Measurements from ENCODE around the gene TACC2.
"Not testable (repeated sequence)": the region's sequence is repeated elsewhere in the genome, so short reads cannot be mapped to it uniquely, and the experiment has no call there.

TACC2 gene

GRCh38 chr10:121984463-121984862 is 4.5 kb upstream of the TACC2 start:
- no peak for DNase-seq (ENCODE audit: low read depth)
- TF ChIP-seq, protein P1, sequence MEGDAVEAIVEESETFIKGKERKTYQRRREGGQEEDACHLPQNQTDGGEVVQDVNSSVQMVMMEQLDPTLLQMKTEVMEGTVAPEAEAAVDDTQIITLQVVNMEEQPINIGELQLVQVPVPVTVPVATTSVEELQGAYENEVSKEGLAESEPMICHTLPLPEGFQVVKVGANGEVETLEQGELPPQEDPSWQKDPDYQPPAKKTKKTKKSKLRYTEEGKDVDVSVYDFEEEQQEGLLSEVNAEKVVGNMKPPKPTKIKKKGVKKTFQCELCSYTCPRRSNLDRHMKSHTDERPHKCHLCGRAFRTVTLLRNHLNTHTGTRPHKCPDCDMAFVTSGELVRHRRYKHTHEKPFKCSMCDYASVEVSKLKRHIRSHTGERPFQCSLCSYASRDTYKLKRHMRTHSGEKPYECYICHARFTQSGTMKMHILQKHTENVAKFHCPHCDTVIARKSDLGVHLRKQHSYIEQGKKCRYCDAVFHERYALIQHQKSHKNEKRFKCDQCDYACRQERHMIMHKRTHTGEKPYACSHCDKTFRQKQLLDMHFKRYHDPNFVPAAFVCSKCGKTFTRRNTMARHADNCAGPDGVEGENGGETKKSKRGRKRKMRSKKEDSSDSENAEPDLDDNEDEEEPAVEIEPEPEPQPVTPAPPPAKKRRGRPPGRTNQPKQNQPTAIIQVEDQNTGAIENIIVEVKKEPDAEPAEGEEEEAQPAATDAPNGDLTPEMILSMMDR (IDR thresholded peaks at IDR 0.05; ENCODE audit: insufficient read depth, low read depth, low read length, missing control alignments): no peak
- H3K4me3 ChIP-seq (ENCODE audit: low read depth, low read length): no peak overlapping the region

- TF ChIP-seq, protein P1 (IDR thresholded peaks at IDR 0.05; ENCODE audit: insufficient read depth, low read depth, low read length, missing control alignments): no peak
- no peak overlapping the region for H3K4me3 ChIP-seq (ENCODE audit: low read depth, low read length)
- no peak for DNase-seq (ENCODE audit: low read depth)
Observed at GRCh38 chr10:121990015-121990677, 1.2 kb downstream of the TACC2 start.

DNA sequence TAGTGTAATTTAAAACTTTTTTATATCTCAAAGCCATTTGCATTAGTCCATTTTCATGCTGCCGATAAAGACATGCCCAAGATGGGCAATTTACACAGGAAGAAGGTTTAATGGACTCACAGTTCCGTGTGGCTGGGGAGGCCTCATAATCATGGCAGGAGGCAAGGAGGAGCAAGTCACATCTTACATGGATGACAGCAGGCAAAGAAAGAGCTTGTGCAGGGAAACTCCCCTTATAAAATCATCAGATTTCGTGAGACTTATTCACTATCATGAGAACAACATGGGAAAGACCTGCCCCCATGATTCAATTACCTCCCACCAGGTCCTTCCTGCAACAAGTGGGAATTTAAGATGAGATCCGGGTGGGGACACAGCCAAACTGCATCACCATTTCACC is 2.8 kb downstream of the TACC2 start:
- DNase-seq (ENCODE audit: low read depth); H3K4me3 ChIP-seq (ENCODE audit: low read depth, low read length): not testable (repeated sequence)

- no peak overlapping the region for H3K4me3 ChIP-seq (ENCODE audit: low read depth, low read length)
- no peak for DNase-seq (ENCODE audit: low read depth)
- TF ChIP-seq, protein P1 (IDR thresholded peaks at IDR 0.05; ENCODE audit: insufficient read depth, low read depth, low read length, missing control alignments): no peak
Observed at GRCh38 chr10:121994429-121994941, 5.5 kb downstream of the TACC2 start.

DNA sequence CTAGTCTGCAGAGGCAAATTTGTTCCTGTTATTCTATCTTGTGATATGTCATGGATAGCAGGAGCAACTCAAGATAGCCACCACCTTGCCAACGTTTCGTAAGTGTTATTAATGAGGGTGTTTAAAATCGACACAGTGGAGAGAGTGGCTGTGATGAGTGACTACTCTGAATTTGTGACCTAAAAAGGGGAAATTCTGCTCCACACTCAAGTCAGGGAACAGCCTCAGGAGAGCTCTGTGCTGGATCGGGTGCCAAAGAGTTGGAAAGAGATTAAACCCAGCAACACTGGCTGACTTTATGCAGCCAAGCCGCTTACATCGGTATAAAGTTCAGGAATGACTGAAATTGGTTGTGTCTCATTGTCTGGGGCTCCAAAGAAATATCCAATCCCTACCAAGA is 9.5 kb downstream of the TACC2 start:
- no peak for DNase-seq (ENCODE audit: low read depth)
- TF ChIP-seq, protein P1 (IDR thresholded peaks at IDR 0.05; ENCODE audit: insufficient read depth, low read depth, low read length, missing control alignments): no peak

GRCh38 chr10:121999301-121999700 is 10.3 kb downstream of the TACC2 start:
- TF ChIP-seq, protein P1 (IDR thresholded peaks at IDR 0.05; ENCODE audit: insufficient read depth, low read depth, low read length, missing control alignments): no peak
- no peak overlapping the region for H3K4me3 ChIP-seq (ENCODE audit: low read depth, low read length)
- DNase-seq (ENCODE audit: low read depth): no peak

More for the DNA sequence above, 9.5 kb downstream of the TACC2 start:
- no peak overlapping the region for H3K4me3 ChIP-seq (ENCODE audit: low read depth, low read length)

DNA sequence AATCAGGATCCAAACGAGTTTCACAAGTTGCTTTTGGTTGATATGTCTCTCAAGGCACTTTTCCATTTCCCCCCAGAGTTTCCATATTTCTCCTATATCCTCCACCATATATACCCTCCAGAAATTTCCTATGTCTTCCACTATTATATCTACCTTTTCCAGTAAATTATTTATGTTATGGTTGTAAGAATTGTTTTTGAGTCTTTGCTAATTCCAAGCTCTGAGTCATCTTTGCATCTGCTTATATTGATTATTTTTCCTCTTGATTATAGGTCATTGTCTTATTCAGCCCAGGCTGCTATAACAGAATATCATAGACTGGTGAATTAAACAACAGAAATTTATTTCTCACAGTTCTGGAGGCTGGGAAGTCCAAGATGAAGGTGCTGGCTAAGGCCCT is 12.7 kb downstream of the TACC2 start:
- no peak for DNase-seq (ENCODE audit: low read depth)
- TF ChIP-seq, protein P1 (IDR thresholded peaks at IDR 0.05; ENCODE audit: insufficient read depth, low read depth, low read length, missing control alignments): no peak
- H3K4me3 ChIP-seq (ENCODE audit: low read depth, low read length): no peak overlapping the region

Data from GM12865 (cell line).